ENCODE results near the gene PCDH15.
"Not testable (repeated sequence)": the region's sequence is repeated elsewhere in the genome, so short reads cannot be mapped to it uniquely, and the experiment has no call there.

Gene PCDH15

GRCh38 chr10:53978301-53978700 lies 822.7 kb downstream of the PCDH15 start:
- no peak for DNase-seq (ENCODE audit: low read depth in 3 of 3)

GRCh38 chr10:53977267-53977666 lies 823.8 kb downstream of the PCDH15 start:
- DNase-seq (ENCODE audit: low read depth in 3 of 3): no peak

GRCh38 chr10:53957401-53957800 lies 843.6 kb downstream of the PCDH15 start:
- no peak for DNase-seq (ENCODE audit: low read depth in 3 of 3)

GRCh38 chr10:53955091-53955490 lies 845.9 kb downstream of the PCDH15 start:
- DNase-seq (ENCODE audit: low read depth in 3 of 3): no peak

- no peak for DNase-seq (ENCODE audit: low read depth in 3 of 3)
Measured at GRCh38 chr10:53952698-53953630, 848.1 kb downstream of the PCDH15 start.

- DNase-seq (ENCODE audit: low read depth in 3 of 3): no peak
Measured at GRCh38 chr10:53939654-53940053, 861.4 kb downstream of the PCDH15 start.

- no peak for DNase-seq (ENCODE audit: low read depth in 3 of 3)
Measured at GRCh38 chr10:53930648-53931047, 870.4 kb downstream of the PCDH15 start.

GRCh38 chr10:53924051-53924700 lies 876.9 kb downstream of the PCDH15 start:
- not testable (repeated sequence) for DNase-seq (ENCODE audit: low read depth in 3 of 3)

- DNase-seq (ENCODE audit: low read depth in 3 of 3): no peak
Measured at GRCh38 chr10:53918755-53919154, 882.3 kb downstream of the PCDH15 start.

GRCh38 chr10:53909791-53910190 lies 891.2 kb downstream of the PCDH15 start:
- no peak for DNase-seq (ENCODE audit: low read depth in 3 of 3)

GRCh38 chr10:53904506-53905241 lies 896.4 kb downstream of the PCDH15 start:
- no peak for DNase-seq (ENCODE audit: low read depth in 3 of 3)

- DNase-seq (ENCODE audit: low read depth in 3 of 3): no peak
Measured at GRCh38 chr10:53903756-53904155, 897.3 kb downstream of the PCDH15 start.

GRCh38 chr10:53899463-53900160 lies 901.4 kb downstream of the PCDH15 start:
- no peak for DNase-seq (ENCODE audit: low read depth in 3 of 3)

- no peak for DNase-seq (ENCODE audit: low read depth in 3 of 3)
Measured at GRCh38 chr10:53898532-53898931, 902.5 kb downstream of the PCDH15 start.

GRCh38 chr10:53894145-53894544 lies 906.9 kb downstream of the PCDH15 start:
- DNase-seq (ENCODE audit: low read depth in 3 of 3): no peak

GRCh38 chr10:53893061-53893460 lies 908.0 kb downstream of the PCDH15 start:
- DNase-seq (ENCODE audit: low read depth in 3 of 3): no peak

- DNase-seq (ENCODE audit: low read depth in 3 of 3): no peak
Measured at GRCh38 chr10:53886325-53887300, 914.4 kb downstream of the PCDH15 start.

GRCh38 chr10:53864846-53865245 lies 936.2 kb downstream of the PCDH15 start:
- DNase-seq (ENCODE audit: low read depth in 3 of 3): no peak

- no peak for DNase-seq (ENCODE audit: low read depth in 3 of 3)
Measured at GRCh38 chr10:53852450-53853175, 948.4 kb downstream of the PCDH15 start.

- DNase-seq (ENCODE audit: low read depth in 3 of 3): no peak
Measured at GRCh38 chr10:53846809-53847208, 954.2 kb downstream of the PCDH15 start.
